GM12891 (cell line): ENCODE measurements around the gene RFTN2.

Source experiments
- PAX5 ChIP-seq: IDR thresholded peaks from 2 replicates; pipeline ENCODE4 v1.6.1; 2011; ENCODE audit warnings: low read length, moderate library complexity, mild to moderate bottlenecking; ENCODE audit not compliant: insufficient read depth, severe bottlenecking
- POLR2A ChIP-seq: IDR thresholded peaks from 2 replicates; pipeline ENCODE4 v1.6.1; 2011; ENCODE audit warnings: low read depth, low read length, control low read depth
- POLR2AphosphoS5 ChIP-seq: IDR thresholded peaks from 2 replicates; pipeline ENCODE4 v1.6.1; 2011; ENCODE audit warnings: low read depth, low read length, control low read depth
- POU2F2 ChIP-seq: IDR thresholded peaks from 2 replicates; pipeline ENCODE4 v1.6.1; 2011; ENCODE audit warnings: low read depth, mild to moderate bottlenecking, control low read depth, low read length, moderate library complexity
- TAF1 ChIP-seq: IDR thresholded peaks from 2 replicates; pipeline ENCODE4 v1.6.1; 2011; ENCODE audit warnings: low read depth, low read length, control low read depth

DNA sequence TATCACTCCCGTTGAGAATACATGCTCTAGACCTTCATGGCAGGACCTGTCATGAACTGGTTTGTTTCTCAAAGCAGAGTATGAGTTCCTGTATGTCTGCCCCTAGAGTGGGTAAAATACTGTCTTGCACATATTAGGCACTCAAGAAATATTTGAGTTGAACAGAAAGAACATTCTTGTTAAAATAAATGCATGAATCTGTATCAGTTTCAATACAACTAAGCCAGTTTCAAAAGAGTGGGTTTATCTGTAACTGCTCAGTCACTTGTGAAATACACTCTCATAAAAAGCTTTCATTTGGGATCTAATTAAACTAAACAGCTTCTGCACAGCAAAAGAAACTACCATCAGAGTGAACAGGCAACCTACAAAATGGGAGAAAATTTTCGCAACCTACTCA lies 69.2 kb downstream of the RFTN2 start:
- no peak for TF ChIP-seq POLR2AphosphoS5
- TF ChIP-seq POLR2A = no peak
- no peak for TF ChIP-seq PAX5
- no peak for TF ChIP-seq TAF1
- no peak for TF ChIP-seq POU2F2
